HG02571 (cell line): ENCODE measurements around the gene IRAK2.
"Not testable (repeated sequence)": the region's sequence is repeated elsewhere in the genome, so short reads cannot be mapped to it uniquely, and the experiment has no call there.

Source experiments
- ATAC-seq: cut with Tn5 transposase; IDR thresholded peaks from one replicate; pipeline ENCODE4 v1.9.1; 2021; ENCODE audit warnings: mild to moderate bottlenecking, moderate library complexity; ENCODE audit not compliant: unreplicated experiment

The IRAK2 gene, protein sequence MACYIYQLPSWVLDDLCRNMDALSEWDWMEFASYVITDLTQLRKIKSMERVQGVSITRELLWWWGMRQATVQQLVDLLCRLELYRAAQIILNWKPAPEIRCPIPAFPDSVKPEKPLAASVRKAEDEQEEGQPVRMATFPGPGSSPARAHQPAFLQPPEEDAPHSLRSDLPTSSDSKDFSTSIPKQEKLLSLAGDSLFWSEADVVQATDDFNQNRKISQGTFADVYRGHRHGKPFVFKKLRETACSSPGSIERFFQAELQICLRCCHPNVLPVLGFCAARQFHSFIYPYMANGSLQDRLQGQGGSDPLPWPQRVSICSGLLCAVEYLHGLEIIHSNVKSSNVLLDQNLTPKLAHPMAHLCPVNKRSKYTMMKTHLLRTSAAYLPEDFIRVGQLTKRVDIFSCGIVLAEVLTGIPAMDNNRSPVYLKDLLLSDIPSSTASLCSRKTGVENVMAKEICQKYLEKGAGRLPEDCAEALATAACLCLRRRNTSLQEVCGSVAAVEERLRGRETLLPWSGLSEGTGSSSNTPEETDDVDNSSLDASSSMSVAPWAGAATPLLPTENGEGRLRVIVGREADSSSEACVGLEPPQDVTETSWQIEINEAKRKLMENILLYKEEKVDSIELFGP

GRCh38 chr3:10164546-10165393, at the start of gene IRAK2:
IRAK2 (plus strand) TSS chr3:10164919; CDS start chr3:10164955, 36 bp downstream.
- peak; percentile 87 for ATAC-seq

DNA sequence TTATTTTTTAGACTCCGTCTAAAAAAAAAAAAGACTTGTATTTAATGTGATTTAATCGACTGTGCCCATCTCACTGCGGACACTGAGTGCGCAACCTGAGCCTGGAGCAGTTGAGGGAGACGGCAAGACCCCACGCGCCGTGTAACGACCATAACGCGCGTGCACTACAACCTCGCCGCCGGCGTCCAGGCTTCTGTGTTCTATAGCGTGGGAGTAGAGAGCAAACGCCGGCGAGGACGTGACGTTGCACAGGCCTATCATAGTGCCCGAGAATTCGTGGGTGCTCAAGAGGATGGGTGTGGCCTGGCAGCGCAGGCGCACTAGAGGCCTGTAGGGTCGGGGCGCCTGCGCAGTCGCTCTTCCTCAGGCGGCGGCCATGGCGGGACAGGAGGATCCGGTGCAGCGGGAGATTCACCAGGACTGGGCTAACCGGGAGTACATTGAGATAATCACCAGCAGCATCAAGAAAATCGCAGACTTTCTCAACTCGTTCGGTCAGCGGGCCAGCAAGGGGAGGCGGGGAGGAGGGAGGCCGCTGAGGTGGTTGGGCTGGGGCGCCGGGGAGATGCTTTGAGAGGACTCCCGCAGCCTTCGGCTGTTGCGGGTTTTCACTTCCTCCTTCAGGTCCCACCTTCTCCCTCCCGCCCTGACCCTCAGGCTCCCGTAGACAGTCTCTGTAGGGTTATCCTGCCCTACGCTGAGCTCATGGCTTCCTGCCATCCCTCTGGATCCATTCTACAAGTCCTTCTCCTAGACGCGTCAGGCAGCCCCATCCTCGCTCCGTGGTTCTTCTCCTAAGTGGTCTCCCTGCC, 49.2 kb upstream of the IRAK2 start, which contains the start of gene BRK1:
TSS of gene BRK1 (plus strand) at position 350 of the 812 bp plus-strand sequence. CDS start at position 377, 27 bp downstream.
- ATAC-seq = peak; percentile 96

DNA sequence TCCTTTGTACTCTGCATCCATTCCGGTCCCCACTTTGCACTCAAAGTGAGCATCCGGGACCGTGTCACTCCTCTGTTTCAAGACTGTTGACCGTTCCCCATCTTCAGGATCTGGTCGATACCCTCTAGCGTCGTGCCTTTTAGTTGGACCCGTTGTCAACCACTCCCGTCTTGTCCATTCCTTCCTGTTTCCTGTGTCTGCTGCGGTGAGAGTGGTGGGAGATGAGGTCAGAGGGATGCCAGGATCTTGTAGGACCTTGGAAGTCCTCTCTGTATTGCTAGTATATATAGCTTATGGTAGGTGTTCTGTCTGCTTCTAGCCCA, 48.6 kb upstream of the IRAK2 start:
- no peak for ATAC-seq

- no peak for ATAC-seq
Observed at GRCh38 chr3:10116928-10117327, 47.8 kb upstream of the IRAK2 start.

GRCh38 chr3:10119376-10119775, 45.3 kb upstream of the IRAK2 start:
- no peak for ATAC-seq

GRCh38 chr3:10121064-10121463, 43.7 kb upstream of the IRAK2 start:
- ATAC-seq = no peak

- no peak for ATAC-seq
Observed at GRCh38 chr3:10122724-10123123, 42.0 kb upstream of the IRAK2 start.

- ATAC-seq = not testable (repeated sequence)
Observed at GRCh38 chr3:10135872-10136271, 28.8 kb upstream of the IRAK2 start.

GRCh38 chr3:10136426-10137005, 28.2 kb upstream of the IRAK2 start:
- no peak for ATAC-seq

- ATAC-seq = no peak
Observed at GRCh38 chr3:10137178-10137577, 27.5 kb upstream of the IRAK2 start.

DNA sequence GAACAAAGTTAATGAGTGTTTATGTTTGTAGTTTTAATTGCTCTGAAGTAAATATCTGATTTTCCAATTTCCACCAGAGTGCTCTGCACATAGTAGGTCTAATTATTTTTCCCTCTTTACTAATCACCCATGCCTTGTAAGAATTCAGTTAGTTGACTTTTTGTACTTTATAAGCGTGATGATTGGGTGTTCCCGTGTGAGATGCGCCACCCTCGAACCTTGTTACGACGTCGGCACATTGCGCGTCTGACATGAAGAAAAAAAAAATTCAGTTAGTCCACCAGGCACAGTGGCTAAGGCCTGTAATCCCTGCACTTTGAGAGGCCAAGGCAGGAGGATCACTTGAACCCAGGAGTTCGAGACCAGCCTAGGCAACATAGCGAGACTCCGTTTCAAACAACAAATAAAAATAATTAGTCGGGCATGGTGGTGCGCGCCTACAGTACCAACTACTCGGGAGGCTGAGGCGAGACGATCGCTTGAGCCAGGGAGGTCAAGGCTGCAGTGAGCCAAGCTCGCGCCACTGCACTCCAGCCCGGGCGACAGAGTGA, 23.6 kb upstream of the IRAK2 start:
- no peak for ATAC-seq

DNA sequence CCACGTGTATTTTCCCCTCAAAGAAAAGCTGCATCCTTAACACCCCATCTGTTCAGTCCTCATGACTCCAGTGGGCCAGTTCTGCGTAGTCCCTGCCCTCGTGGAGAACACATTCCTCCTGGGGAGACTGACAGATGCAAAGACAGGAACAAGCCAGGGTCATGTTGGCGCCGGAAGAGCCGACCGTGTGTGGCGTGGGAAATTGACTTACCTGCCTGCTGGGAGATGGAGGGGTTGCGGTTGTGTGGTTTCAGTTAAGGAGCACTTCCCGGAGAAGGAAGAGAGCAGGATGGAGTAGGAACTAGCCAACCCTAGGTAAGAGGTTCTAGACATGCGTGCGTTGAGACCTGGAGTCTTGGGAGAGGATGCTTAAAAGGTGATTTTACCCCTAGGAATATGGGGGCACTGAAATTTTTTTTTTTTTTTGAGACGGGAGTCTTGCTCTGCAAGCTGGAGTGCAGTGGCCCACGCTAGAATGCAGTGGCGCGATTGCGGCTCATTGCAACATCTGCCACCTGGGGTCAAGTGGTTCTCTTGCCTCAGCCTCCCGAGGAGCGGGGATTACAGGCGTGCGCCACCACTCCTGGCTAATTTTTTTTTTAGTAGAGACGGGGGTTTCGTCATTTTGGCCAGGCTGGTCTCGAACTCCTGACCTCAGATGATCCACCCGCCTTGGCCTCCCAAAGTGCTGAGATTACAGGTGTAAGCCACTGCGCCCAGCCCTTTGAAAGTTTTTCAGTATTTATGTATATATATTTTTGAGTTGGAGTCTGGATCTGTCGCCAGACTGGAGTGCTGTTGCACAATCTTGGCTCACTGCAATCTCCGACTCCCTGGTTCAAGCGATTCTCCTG, 21.8 kb upstream of the IRAK2 start:
- no peak for ATAC-seq

DNA sequence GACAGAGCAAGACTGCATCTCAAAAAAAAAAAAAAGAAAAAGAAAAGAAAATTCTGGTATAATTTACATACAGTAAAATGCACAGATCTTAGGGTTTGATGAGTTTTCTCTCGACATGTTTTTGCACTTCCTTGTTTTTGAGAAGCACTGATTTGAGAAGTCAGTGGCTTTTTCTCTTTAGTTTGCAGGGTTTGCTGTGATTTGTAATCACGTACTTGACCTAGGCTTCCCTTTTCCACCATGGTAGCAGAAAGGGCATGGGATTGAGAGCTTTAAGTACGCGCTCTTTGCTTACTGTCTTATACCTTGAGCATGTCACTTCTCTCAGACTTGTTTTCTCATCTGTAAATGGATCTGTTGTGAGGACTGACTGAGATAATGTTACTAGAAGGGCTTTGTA, 19.0 kb upstream of the IRAK2 start:
- no peak for ATAC-seq

DNA sequence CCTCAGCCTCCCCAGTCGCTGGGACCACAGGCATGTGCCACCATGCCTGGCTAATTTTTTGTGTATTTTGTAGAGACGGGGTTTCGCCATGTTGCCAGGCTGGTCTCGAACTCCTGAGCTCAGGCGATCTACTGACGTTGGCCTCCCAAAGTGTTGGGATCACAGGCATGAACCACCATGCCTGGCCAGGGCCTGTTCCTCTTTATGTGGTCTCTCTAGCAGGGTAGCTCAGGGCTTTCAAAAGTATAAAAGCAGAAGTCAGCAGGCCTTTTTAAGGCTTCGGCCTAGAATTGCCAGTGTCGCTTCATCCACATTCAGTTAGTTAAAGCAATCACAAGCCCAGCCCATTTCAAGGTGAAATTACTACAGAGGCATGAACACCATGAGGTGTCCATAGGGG, 15.5 kb upstream of the IRAK2 start:
- ATAC-seq = no peak

DNA sequence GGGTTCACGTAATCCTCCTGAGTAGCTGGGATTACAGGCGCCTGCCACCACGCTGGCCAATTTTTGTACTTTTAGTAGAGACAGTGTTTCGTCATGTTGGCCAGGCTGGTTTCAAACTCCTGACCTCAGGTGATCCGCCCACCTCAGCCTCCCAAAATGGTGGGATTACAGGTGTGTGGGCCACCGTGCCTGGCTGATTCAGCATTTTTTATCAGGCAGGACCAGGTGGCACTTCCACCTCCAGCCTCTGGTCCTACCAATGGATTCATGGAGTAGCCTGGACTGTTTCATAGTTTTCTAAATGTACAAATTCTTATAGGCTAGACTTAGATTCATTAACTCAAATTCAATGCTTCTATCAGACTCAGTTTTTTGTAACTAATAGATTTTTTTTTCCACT, 13.7 kb upstream of the IRAK2 start:
- no peak for ATAC-seq

DNA sequence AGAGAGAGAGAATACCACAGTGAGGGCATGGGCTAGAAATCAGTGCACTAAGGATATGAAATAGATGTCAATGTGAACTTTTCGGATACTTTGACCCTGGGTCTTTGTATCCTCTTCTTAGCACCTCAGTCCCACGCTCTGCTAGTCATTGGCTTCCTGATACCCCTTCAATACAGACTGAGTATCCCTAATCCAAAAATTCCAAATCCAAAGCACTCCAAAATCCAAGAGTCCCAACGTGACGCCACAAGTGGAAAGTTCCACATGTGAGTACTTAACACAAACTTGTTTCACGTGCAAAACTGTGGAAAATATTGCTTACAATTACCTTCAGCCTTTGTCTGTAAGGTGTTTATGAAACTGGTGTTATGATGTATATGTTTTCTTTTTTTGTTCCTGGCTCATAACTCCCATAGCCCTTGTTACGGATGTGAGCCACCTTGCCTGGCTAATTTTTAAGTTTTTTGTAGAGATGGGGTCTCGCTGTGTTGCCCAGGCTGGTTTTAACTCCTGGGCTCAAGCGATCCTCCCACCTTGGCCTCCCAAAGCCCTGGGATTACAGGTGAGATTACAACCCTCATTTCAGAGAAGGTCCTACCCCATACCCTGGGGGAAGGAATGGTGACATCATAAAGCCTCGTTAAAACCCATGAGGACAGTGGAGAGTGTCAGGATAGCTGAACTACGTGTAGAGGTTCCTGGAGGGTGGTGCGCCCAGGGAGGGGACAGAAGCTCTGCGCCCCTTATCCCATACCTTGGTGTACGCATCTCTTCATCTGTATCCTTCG, 10.2 kb upstream of the IRAK2 start:
- ATAC-seq = no peak

GRCh38 chr3:10155123-10155472, 9.6 kb upstream of the IRAK2 start:
- no peak for ATAC-seq

DNA sequence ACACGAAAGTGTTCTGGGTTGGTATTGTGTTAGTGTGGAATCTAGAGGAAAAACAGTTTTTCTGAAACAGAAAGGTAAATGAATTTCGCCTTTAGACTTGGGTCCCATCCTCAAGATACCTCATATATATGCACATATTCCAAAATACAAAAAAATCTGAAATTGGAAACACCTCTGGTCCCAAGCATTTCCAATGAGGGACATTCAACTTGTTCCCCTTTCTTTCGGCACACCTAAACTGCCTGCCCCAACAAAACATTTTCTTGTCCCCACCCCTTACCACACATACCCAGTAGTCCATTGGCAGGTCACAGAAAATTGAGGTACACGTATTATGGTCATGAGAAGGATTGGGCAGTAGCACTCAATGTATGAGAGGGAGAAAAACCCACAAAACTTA, 9.1 kb upstream of the IRAK2 start:
- no peak for ATAC-seq

GRCh38 chr3:10157031-10157430, 7.7 kb upstream of the IRAK2 start:
- ATAC-seq = no peak
